HG03442 (cell line): ENCODE data around the gene PRKCB.
"Not testable (repeated sequence)": the region's sequence is repeated elsewhere in the genome, so short reads cannot be mapped to it uniquely, and the experiment has no call there.

Experiments
- ATAC-seq: cut with Tn5 transposase; IDR thresholded peaks from one replicate; pipeline ENCODE4 v1.9.1; 2021; ENCODE audit warnings: mild to moderate bottlenecking, moderate library complexity; ENCODE audit not compliant: unreplicated experiment

PRKCB gene

GRCh38 chr16:23996258-23996955 is 160.6 kb downstream of the PRKCB start:
- no peak for ATAC-seq

GRCh38 chr16:23998771-23999170 is 163.0 kb downstream of the PRKCB start:
- no peak for ATAC-seq

- ATAC-seq = peak; percentile 86
Observed at GRCh38 chr16:23999663-24000062, 163.9 kb downstream of the PRKCB start.

GRCh38 chr16:24001710-24002109 is 165.9 kb downstream of the PRKCB start:
- ATAC-seq = no peak

- ATAC-seq = no peak
Observed at GRCh38 chr16:24002619-24003018, 166.8 kb downstream of the PRKCB start.

GRCh38 chr16:24005577-24005976 is 169.8 kb downstream of the PRKCB start:
- ATAC-seq = no peak

GRCh38 chr16:24007391-24007790 is 171.6 kb downstream of the PRKCB start:
- no peak for ATAC-seq

GRCh38 chr16:24007934-24008333 is 172.2 kb downstream of the PRKCB start:
- no peak for ATAC-seq

- ATAC-seq = no peak
Observed at GRCh38 chr16:24009098-24009497, 173.3 kb downstream of the PRKCB start.

GRCh38 chr16:24009955-24010354 is 174.2 kb downstream of the PRKCB start:
- ATAC-seq = no peak

GRCh38 chr16:24010440-24011089 is 174.8 kb downstream of the PRKCB start:
- ATAC-seq = no peak

GRCh38 chr16:24011237-24011636 is 175.5 kb downstream of the PRKCB start:
- no peak for ATAC-seq

- no peak for ATAC-seq
Observed at GRCh38 chr16:24013054-24013636, 177.4 kb downstream of the PRKCB start.

GRCh38 chr16:24013864-24014645 is 178.3 kb downstream of the PRKCB start:
- peak; percentile 91 for ATAC-seq

GRCh38 chr16:24014955-24015354 is 179.2 kb downstream of the PRKCB start:
- not testable (repeated sequence) for ATAC-seq

- ATAC-seq = no peak
Observed at GRCh38 chr16:24015923-24016322, 180.1 kb downstream of the PRKCB start.

- ATAC-seq = no peak
Observed at GRCh38 chr16:24018485-24018884, 182.7 kb downstream of the PRKCB start.

GRCh38 chr16:24022797-24023196 is 187.0 kb downstream of the PRKCB start:
- no peak for ATAC-seq

GRCh38 chr16:24023621-24024020 is 187.8 kb downstream of the PRKCB start:
- ATAC-seq = no peak

GRCh38 chr16:24024971-24025370 is 189.2 kb downstream of the PRKCB start:
- ATAC-seq = no peak

GRCh38 chr16:24027466-24027865 is 191.7 kb downstream of the PRKCB start:
- ATAC-seq = no peak
